ENCODE data around the gene CDH2.

CDH2 gene

GRCh38 chr18:28167835-28168349, 9.0 kb downstream of the CDH2 start:
- no peak for DNase-seq

- no peak for DNase-seq
Measured at GRCh38 chr18:28164771-28165483, 12.0 kb downstream of the CDH2 start.

- no peak for DNase-seq
Measured at GRCh38 chr18:28163201-28163775, 13.6 kb downstream of the CDH2 start.

GRCh38 chr18:28161608-28162599, 15.0 kb downstream of the CDH2 start:
- no peak for DNase-seq

- no peak for DNase-seq
Measured at GRCh38 chr18:28159055-28159454, 17.9 kb downstream of the CDH2 start.

GRCh38 chr18:28158083-28158581, 18.8 kb downstream of the CDH2 start:
- DNase-seq, result no peak

GRCh38 chr18:28153485-28154065, 23.4 kb downstream of the CDH2 start:
- DNase-seq, result no peak

- DNase-seq, result no peak
Measured at GRCh38 chr18:28152754-28153153, 24.2 kb downstream of the CDH2 start.

- no peak for DNase-seq
Measured at GRCh38 chr18:28152354-28152753, 24.6 kb downstream of the CDH2 start.

GRCh38 chr18:28151434-28151833, 25.5 kb downstream of the CDH2 start:
- no peak for DNase-seq

GRCh38 chr18:28150925-28151324, 26.0 kb downstream of the CDH2 start:
- no peak for DNase-seq

GRCh38 chr18:28149810-28150420, 27.0 kb downstream of the CDH2 start:
- DNase-seq, result no peak

- no peak for DNase-seq
Measured at GRCh38 chr18:28147674-28148171, 29.2 kb downstream of the CDH2 start.

GRCh38 chr18:28143725-28144124, 33.2 kb downstream of the CDH2 start:
- DNase-seq, result no peak

- DNase-seq, result no peak
Measured at GRCh38 chr18:28138816-28139215, 38.1 kb downstream of the CDH2 start.

- no peak for DNase-seq
Measured at GRCh38 chr18:28136071-28136470, 40.9 kb downstream of the CDH2 start.

GRCh38 chr18:28134774-28135173, 42.2 kb downstream of the CDH2 start:
- no peak for DNase-seq

GRCh38 chr18:28132084-28132483, 44.8 kb downstream of the CDH2 start:
- no peak for DNase-seq

GRCh38 chr18:28128659-28128980, 48.3 kb downstream of the CDH2 start:
- no peak for DNase-seq

GRCh38 chr18:28127763-28128658, 48.9 kb downstream of the CDH2 start:
- no peak for DNase-seq

GRCh38 chr18:28127228-28127627, 49.7 kb downstream of the CDH2 start:
- DNase-seq, result no peak
